GM12878 (cell line): ENCODE measurements around the gene SOCS4. TPM values are rescaled to one million over a fixed set of nuclear protein-coding genes. Genes with fewer than 3 reads are reported as not detected.

Experiments used
- CHD2 ChIP-seq: IDR thresholded peaks from 2 replicates; pipeline ENCODE4 v1.6.1; 2011; ENCODE audit warnings: low read depth, low read length, improper control_type of control experiment, borderline replicate concordance
- EED ChIP-seq: sonication (generic); IDR thresholded peaks from 2 replicates; pipeline ENCODE4 v1.6.1; 2016; ENCODE audit warnings: antibody characterized with exemption, low read depth
- ETV6 ChIP-seq, 2 experiments: fragments of 450-650 bp in 1 of 2; IDR thresholded peaks in 1 of 2; conservative IDR thresholded peaks in 1 of 2; 2 replicates each; pipeline ENCODE4 v1.6.1; 2014; ENCODE audit warnings: antibody characterized with exemption in 1 of 2, borderline replicate concordance in 1 of 2, low read depth in 1 of 2, mild to moderate bottlenecking in 1 of 2, moderate library complexity in 1 of 2
- GABPA ChIP-seq: IDR thresholded peaks from 2 replicates; pipeline ENCODE4 v1.6.1; 2014; ENCODE audit warnings: antibody characterized with exemption, low read depth, mild to moderate bottlenecking, inconsistent platforms
- HCFC1 ChIP-seq: fragments of 150-350 bp; IDR thresholded peaks from 2 replicates; pipeline ENCODE4 v1.6.1; 2014; ENCODE audit warnings: low read length
- JUND ChIP-seq: IDR thresholded peaks from 2 replicates; pipeline ENCODE4 v1.6.1; 2012; ENCODE audit warnings: low read depth, mild to moderate bottlenecking, low read length, improper control_type of control experiment, moderate library complexity
- MXI1 ChIP-seq: fragments of 150-350 bp; IDR thresholded peaks from 2 replicates; pipeline ENCODE4 v1.6.1; 2011; ENCODE audit warnings: low read depth, mild to moderate bottlenecking, inconsistent platforms, low read length, improper control_type of control experiment
- NR2C2 ChIP-seq: IDR thresholded peaks from 2 replicates; pipeline ENCODE4 v1.6.1; 2011; ENCODE audit warnings: borderline replicate concordance, low read depth; ENCODE audit not compliant: control insufficient read depth, insufficient read length
- POLR2AphosphoS5 ChIP-seq: IDR thresholded peaks from 2 replicates; pipeline ENCODE4 v1.6.1; 2011; ENCODE audit warnings: mild to moderate bottlenecking, low read length, inconsistent platforms
- SIN3A ChIP-seq: IDR thresholded peaks from 2 replicates; pipeline ENCODE4 v1.6.1; 2012; ENCODE audit warnings: low read depth, low read length, improper control_type of control experiment
- SMC3 ChIP-seq: IDR thresholded peaks from 2 replicates; pipeline ENCODE4 v1.6.1; 2011; ENCODE audit warnings: low read length, improper control_type of control experiment, borderline replicate concordance
- SRF ChIP-seq, 2 experiments: IDR thresholded peaks; 2 replicates each; pipeline ENCODE4 v1.6.1; 2011; ENCODE audit warnings: low read depth in 2 of 2, low read length in 2 of 2, mild to moderate bottlenecking in 1 of 2, moderate library complexity in 1 of 2
- TBL1XR1 ChIP-seq: IDR thresholded peaks from 2 replicates; pipeline ENCODE4 v1.6.1; 2012; ENCODE audit warnings: low read depth, low read length, improper control_type of control experiment
- WRNIP1 ChIP-seq: IDR thresholded peaks from 2 replicates; pipeline ENCODE4 v1.6.1; 2011; ENCODE audit warnings: low read depth, low read length, improper control_type of control experiment, borderline replicate concordance
- YY1 ChIP-seq: IDR thresholded peaks from 2 replicates; pipeline ENCODE4 v1.6.1; 2011; ENCODE audit warnings: low read depth, mild to moderate bottlenecking, low read length
- ZZZ3 ChIP-seq: IDR thresholded peaks from 2 replicates; pipeline ENCODE4 v1.6.1; 2011; ENCODE audit warnings: low read depth; ENCODE audit not compliant: control insufficient read depth, insufficient read length
- polyA plus RNA-seq, 11 experiments: library from polyadenylated mRNA; depleted of rRNA in 4 of 11; unstranded in 6 of 11; stranded (reverse) in 5 of 11; fragments of >200 nt; fragmentation: Nextera tagmentation in 4 of 11; fragmentation: Illumina TruSeq in 1 of 11; extraction: Ambion mirVana in 4 of 11; extraction: Trizol in 1 of 11; gene quantifications; 1 replicate in 1 of 11; 2 replicates in 10 of 11; pipeline versions ENCODE4 v1.2.1 to v1.2.3, GENCODE V29; 2011 to 2016; ENCODE audit warnings: inconsistent platforms in 2 of 11, missing spikeins in 2 of 11, low read depth in 1 of 11
- total RNA-seq, 4 experiments: library from RNA; depleted of rRNA in 3 of 4; stranded (reverse); fragments of >200 nt in 3 of 4; fragmentation: Illumina TruSeq in 1 of 4; extraction: Trizol in 1 of 4; gene quantifications; 2 replicates each; pipeline versions ENCODE4 v1.2.1 to v1.2.3, GENCODE V29; 2013 to 2021
- TF ChIP-seq, protein P1 (sequence below): fragments of 150-350 bp; IDR thresholded peaks from 2 replicates; pipeline ENCODE4 v1.6.1; 2016; ENCODE audit warnings: low read depth, low read length
- TF ChIP-seq, protein P2 (sequence below): IDR thresholded peaks from 2 replicates; pipeline ENCODE4 v1.6.1; 2011; ENCODE audit warnings: mild to moderate bottlenecking, low read depth, low read length, moderate library complexity; ENCODE audit not compliant: insufficient replicate concordance
- TF ChIP-seq, protein P3 (sequence below): fragments of 450-650 bp; IDR thresholded peaks from 2 replicates; pipeline ENCODE4 v1.6.1; 2017; ENCODE audit warnings: mild to moderate bottlenecking, moderate library complexity
- TF ChIP-seq, protein P4 (sequence below): fragments of 450-650 bp; conservative IDR thresholded peaks from 2 replicates; pipeline ENCODE4 v1.6.1; 2017; ENCODE audit warnings: mild to moderate bottlenecking, moderate library complexity

SOCS4 gene
- total and polyA plus RNA-seq, 10 of the 15 experiments (the other 5 are each of a cell fraction or from before 2014, with no cell fraction given), result 5.7 to 31.5 (median 20.8) TPM

DNA sequence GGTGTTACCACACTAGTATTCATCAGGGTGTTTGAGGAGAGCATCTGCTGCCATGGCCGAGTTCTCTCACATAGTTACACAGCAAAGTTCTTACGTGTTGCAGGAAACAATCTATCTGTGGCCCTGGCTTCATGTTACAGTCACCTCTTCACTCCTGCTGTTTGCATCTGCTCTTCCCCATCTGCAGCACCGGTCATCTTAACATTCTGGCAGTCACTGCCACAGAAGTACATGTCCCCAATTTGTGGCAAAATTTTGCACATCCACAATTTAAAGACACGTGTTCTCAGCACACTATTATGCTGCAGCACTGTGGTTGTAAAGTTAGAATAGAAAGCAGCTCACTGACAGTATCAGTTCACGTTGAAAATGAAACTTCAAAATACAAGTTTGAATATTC lies 47.6 kb downstream of the SOCS4 start (continued):
- TF ChIP-seq, protein P1, sequence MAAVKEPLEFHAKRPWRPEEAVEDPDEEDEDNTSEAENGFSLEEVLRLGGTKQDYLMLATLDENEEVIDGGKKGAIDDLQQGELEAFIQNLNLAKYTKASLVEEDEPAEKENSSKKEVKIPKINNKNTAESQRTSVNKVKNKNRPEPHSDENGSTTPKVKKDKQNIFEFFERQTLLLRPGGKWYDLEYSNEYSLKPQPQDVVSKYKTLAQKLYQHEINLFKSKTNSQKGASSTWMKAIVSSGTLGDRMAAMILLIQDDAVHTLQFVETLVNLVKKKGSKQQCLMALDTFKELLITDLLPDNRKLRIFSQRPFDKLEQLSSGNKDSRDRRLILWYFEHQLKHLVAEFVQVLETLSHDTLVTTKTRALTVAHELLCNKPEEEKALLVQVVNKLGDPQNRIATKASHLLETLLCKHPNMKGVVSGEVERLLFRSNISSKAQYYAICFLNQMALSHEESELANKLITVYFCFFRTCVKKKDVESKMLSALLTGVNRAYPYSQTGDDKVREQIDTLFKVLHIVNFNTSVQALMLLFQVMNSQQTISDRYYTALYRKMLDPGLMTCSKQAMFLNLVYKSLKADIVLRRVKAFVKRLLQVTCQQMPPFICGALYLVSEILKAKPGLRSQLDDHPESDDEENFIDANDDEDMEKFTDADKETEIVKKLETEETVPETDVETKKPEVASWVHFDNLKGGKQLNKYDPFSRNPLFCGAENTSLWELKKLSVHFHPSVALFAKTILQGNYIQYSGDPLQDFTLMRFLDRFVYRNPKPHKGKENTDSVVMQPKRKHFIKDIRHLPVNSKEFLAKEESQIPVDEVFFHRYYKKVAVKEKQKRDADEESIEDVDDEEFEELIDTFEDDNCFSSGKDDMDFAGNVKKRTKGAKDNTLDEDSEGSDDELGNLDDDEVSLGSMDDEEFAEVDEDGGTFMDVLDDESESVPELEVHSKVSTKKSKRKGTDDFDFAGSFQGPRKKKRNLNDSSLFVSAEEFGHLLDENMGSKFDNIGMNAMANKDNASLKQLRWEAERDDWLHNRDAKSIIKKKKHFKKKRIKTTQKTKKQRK, result no peak
- TF ChIP-seq, protein P2, sequence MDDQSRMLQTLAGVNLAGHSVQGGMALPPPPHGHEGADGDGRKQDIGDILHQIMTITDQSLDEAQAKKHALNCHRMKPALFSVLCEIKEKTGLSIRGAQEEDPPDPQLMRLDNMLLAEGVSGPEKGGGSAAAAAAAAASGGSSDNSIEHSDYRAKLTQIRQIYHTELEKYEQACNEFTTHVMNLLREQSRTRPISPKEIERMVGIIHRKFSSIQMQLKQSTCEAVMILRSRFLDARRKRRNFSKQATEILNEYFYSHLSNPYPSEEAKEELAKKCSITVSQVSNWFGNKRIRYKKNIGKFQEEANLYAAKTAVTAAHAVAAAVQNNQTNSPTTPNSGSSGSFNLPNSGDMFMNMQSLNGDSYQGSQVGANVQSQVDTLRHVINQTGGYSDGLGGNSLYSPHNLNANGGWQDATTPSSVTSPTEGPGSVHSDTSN, result no peak
- no peak for TF ChIP-seq CHD2
- peak; percentile 94 for TF ChIP-seq MXI1
- TF ChIP-seq GABPA, result no peak
- no peak for TF ChIP-seq JUND
- 0 out of 2 replicates have a peak, but pooled peaks have one; percentile 30 for TF ChIP-seq SIN3A
- no peak for TF ChIP-seq WRNIP1
- TF ChIP-seq, protein P3, sequence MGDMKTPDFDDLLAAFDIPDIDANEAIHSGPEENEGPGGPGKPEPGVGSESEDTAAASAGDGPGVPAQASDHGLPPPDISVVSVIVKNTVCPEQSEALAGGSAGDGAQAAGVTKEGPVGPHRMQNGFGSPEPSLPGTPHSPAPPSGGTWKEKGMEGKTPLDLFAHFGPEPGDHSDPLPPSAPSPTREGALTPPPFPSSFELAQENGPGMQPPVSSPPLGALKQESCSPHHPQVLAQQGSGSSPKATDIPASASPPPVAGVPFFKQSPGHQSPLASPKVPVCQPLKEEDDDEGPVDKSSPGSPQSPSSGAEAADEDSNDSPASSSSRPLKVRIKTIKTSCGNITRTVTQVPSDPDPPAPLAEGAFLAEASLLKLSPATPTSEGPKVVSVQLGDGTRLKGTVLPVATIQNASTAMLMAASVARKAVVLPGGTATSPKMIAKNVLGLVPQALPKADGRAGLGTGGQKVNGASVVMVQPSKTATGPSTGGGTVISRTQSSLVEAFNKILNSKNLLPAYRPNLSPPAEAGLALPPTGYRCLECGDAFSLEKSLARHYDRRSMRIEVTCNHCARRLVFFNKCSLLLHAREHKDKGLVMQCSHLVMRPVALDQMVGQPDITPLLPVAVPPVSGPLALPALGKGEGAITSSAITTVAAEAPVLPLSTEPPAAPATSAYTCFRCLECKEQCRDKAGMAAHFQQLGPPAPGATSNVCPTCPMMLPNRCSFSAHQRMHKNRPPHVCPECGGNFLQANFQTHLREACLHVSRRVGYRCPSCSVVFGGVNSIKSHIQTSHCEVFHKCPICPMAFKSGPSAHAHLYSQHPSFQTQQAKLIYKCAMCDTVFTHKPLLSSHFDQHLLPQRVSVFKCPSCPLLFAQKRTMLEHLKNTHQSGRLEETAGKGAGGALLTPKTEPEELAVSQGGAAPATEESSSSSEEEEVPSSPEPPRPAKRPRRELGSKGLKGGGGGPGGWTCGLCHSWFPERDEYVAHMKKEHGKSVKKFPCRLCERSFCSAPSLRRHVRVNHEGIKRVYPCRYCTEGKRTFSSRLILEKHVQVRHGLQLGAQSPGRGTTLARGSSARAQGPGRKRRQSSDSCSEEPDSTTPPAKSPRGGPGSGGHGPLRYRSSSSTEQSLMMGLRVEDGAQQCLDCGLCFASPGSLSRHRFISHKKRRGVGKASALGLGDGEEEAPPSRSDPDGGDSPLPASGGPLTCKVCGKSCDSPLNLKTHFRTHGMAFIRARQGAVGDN, result peak; percentile 92
- TF ChIP-seq SMC3, result no peak
- no peak for TF ChIP-seq SRF (IDR thresholded peaks at IDR 0.05; ENCODE audit: low read depth in 2 of 2, low read length in 2 of 2)
- TF ChIP-seq ETV6 (conservative IDR thresholded peaks at IDR 0.05 in 1 of 2, IDR thresholded peaks at IDR 0.05 in 1 of 2; ENCODE audit: borderline replicate concordance in 1 of 2, low read depth in 1 of 2), result no peak
- TF ChIP-seq POLR2AphosphoS5, result peak; percentile 53; the same call in 1 of the 2 replicates
- TF ChIP-seq NR2C2, result no peak
- no peak for TF ChIP-seq TBL1XR1
- peak; percentile 55; the same call in 1 of the 2 replicates for TF ChIP-seq YY1
- no peak for TF ChIP-seq EED
- no peak for TF ChIP-seq ZZZ3
- TF ChIP-seq, protein P4, sequence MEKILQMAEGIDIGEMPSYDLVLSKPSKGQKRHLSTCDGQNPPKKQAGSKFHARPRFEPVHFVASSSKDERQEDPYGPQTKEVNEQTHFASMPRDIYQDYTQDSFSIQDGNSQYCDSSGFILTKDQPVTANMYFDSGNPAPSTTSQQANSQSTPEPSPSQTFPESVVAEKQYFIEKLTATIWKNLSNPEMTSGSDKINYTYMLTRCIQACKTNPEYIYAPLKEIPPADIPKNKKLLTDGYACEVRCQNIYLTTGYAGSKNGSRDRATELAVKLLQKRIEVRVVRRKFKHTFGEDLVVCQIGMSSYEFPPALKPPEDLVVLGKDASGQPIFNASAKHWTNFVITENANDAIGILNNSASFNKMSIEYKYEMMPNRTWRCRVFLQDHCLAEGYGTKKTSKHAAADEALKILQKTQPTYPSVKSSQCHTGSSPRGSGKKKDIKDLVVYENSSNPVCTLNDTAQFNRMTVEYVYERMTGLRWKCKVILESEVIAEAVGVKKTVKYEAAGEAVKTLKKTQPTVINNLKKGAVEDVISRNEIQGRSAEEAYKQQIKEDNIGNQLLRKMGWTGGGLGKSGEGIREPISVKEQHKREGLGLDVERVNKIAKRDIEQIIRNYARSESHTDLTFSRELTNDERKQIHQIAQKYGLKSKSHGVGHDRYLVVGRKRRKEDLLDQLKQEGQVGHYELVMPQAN, result 0 out of 2 replicates have a peak, but pooled peaks have one; percentile 36
- no peak for TF ChIP-seq HCFC1
